ENCODE results near the gene SH3BP1. TPM values are rescaled to one million over a fixed set of nuclear protein-coding genes. Genes with fewer than 3 reads are reported as not detected.

Gene SH3BP1
- total and polyA plus RNA-seq, 2 of the 13 experiments (the other 11 are each of a cell fraction or from before 2014, with no cell fraction given), result 8.4 to 18.5 TPM

- TF ChIP-seq ZEB1 (IDR thresholded peaks at IDR 0.05; ENCODE audit: insufficient replicate concordance, low read depth) (peak; percentile 53), TAF1 (CRISPR knock-in tag; IDR thresholded peaks at IDR 0.05) (no peak), ZNF775 (CRISPR knock-in tag; IDR thresholded peaks at IDR 0.05; ENCODE audit: borderline replicate concordance) (no peak), ELK4 (CRISPR knock-in tag; IDR thresholded peaks at IDR 0.05; ENCODE audit: borderline replicate concordance) (no peak), KAT7 (CRISPR knock-in tag; IDR thresholded peaks at IDR 0.05; ENCODE audit: borderline replicate concordance) (no peak), ZMYM3 (CRISPR knock-in tag; IDR thresholded peaks at IDR 0.05) (no peak), ZMAT3 (CRISPR knock-in tag; conservative IDR thresholded peaks at IDR 0.05) (peak; percentile 31; the same call in 1 of the 2 replicates), ZNF616 (CRISPR knock-in tag; IDR thresholded peaks at IDR 0.05; ENCODE audit: low read depth) (no peak), ARHGAP35 (CRISPR knock-in tag; IDR thresholded peaks at IDR 0.05; ENCODE audit: borderline replicate concordance) (no peak), EZH2 (conservative IDR thresholded peaks at IDR 0.05; ENCODE audit: low read depth, low read length) (no peak), ZNF318 (CRISPR knock-in tag; IDR thresholded peaks at IDR 0.05) (no peak), ZNF749 (CRISPR knock-in tag; IDR thresholded peaks at IDR 0.05; ENCODE audit: borderline replicate concordance) (no peak), ZBTB44 (CRISPR knock-in tag; IDR thresholded peaks at IDR 0.05) (no peak), NCOA1 (CRISPR knock-in tag; IDR thresholded peaks at IDR 0.05) (no peak), ZFAT (CRISPR knock-in tag; conservative IDR thresholded peaks at IDR 0.05) (no peak), ZNF615 (CRISPR knock-in tag; IDR thresholded peaks at IDR 0.05; ENCODE audit: borderline replicate concordance) (no peak), ZNF737 (CRISPR knock-in tag; IDR thresholded peaks at IDR 0.05; ENCODE audit: borderline replicate concordance) (no peak)
Observed at GRCh38 chr22:37639070-37639760, at the start of gene SH3BP1 (continued).

All from HepG2 (cell line).